Measurements from ENCODE around the gene FGD4.

GRCh38 chr12:32515137-32515873, 115.9 kb downstream of the FGD4 start:
- TF ChIP-seq, protein P1, sequence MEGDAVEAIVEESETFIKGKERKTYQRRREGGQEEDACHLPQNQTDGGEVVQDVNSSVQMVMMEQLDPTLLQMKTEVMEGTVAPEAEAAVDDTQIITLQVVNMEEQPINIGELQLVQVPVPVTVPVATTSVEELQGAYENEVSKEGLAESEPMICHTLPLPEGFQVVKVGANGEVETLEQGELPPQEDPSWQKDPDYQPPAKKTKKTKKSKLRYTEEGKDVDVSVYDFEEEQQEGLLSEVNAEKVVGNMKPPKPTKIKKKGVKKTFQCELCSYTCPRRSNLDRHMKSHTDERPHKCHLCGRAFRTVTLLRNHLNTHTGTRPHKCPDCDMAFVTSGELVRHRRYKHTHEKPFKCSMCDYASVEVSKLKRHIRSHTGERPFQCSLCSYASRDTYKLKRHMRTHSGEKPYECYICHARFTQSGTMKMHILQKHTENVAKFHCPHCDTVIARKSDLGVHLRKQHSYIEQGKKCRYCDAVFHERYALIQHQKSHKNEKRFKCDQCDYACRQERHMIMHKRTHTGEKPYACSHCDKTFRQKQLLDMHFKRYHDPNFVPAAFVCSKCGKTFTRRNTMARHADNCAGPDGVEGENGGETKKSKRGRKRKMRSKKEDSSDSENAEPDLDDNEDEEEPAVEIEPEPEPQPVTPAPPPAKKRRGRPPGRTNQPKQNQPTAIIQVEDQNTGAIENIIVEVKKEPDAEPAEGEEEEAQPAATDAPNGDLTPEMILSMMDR (IDR thresholded peaks at IDR 0.05), result no peak
- TF ChIP-seq POLR2A (IDR thresholded peaks at IDR 0.05), result no peak

Measured in body of pancreas (tissue), 4 donors.